Skeletal muscle satellite cell (primary cell): ENCODE data around the gene RNF121.

Experiments used
- H3K27me3 ChIP-seq: 2 replicates; pipeline ENCODE4 v1.7.0; 2013; ENCODE audit warnings: low read length; ENCODE audit not compliant: control insufficient read depth, insufficient read depth
- H3K36me3 ChIP-seq: 2 replicates; pipeline ENCODE4 v1.7.0; 2013; ENCODE audit warnings: mild to moderate bottlenecking, control low read depth, low read length; ENCODE audit not compliant: insufficient read depth
- H3K4me1 ChIP-seq: 2 replicates; pipeline ENCODE4 v1.7.0; 2013; ENCODE audit warnings: low read length; ENCODE audit not compliant: control insufficient read depth, insufficient read depth
- H3K4me2 ChIP-seq: 2 replicates; pipeline ENCODE4 v1.7.0; 2013; ENCODE audit warnings: mild to moderate bottlenecking, low read length
- H3K4me3 ChIP-seq: 2 replicates; pipeline ENCODE4 v1.7.0; 2013; ENCODE audit warnings: low read length
- H3K9ac ChIP-seq: 2 replicates; pipeline ENCODE4 v1.7.0; 2013; ENCODE audit warnings: mild to moderate bottlenecking, low read depth, low read length, moderate library complexity
- H3K9me3 ChIP-seq: replicated peaks from 2 replicates; pipeline ENCODE4 v1.7.0; 2013; ENCODE audit warnings: mild to moderate bottlenecking, control low read depth, low read length

Gene RNF121

DNA sequence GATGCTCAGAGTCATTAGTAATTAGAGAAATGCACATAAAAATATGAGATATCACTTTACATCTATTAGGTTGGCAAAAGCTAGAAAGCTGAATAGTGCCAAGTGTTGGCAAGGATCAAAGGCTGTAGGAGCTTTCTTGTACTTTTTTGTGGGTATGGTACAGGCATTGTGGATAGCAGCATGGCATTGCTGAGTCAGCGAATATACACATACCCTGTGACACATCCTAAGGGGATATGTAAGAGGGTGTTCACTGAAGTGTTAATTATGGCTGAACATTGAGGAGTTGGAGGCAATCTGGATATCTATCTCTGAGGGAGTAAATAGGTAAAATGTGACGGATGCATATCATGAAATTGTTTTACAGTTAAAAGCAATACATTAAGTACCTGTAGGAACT lies 42.8 kb downstream of the RNF121 start:
- no peak overlapping the region for H3K9ac ChIP-seq
- no peaks in the 10 kb centered on the region for H3K4me1 ChIP-seq
- H3K4me2 ChIP-seq: no peak overlapping the region
- no peaks in the 10 kb centered on the region for H3K9me3 ChIP-seq
- H3K27me3 ChIP-seq: no peaks in the 10 kb centered on the region
- H3K36me3 ChIP-seq: peaks cover 8% of the 10 kb centered on the region
- no peak overlapping the region for H3K4me3 ChIP-seq

DNA sequence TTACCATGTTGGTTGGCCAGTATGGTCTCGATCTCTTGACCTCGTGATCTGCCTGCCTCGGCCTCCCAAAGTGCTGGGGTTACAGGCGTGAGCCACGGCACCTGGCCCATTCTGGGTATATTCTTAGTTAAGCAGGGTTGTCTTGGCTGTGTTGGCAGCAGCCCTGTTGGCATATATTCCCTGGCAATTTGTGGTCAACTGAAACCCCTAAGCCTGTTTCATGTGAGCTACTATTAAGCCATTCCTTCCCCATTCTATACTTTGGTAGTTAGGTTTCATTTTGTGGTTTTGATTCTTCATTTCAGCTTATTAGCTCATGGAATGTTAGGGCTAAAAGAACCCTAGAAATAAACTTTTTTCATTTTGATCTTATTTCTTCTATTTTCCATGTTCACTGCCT lies 47.7 kb downstream of the RNF121 start:
- no peak overlapping the region for H3K9ac ChIP-seq
- no peaks in the 10 kb centered on the region for H3K4me1 ChIP-seq
- H3K9me3 ChIP-seq: no peaks in the 10 kb centered on the region
- H3K27me3 ChIP-seq: no peaks in the 10 kb centered on the region
- no peak overlapping the region for H3K4me3 ChIP-seq
- H3K4me2 ChIP-seq: no peak overlapping the region
- H3K36me3 ChIP-seq: peaks cover 10% of the 10 kb centered on the region

DNA sequence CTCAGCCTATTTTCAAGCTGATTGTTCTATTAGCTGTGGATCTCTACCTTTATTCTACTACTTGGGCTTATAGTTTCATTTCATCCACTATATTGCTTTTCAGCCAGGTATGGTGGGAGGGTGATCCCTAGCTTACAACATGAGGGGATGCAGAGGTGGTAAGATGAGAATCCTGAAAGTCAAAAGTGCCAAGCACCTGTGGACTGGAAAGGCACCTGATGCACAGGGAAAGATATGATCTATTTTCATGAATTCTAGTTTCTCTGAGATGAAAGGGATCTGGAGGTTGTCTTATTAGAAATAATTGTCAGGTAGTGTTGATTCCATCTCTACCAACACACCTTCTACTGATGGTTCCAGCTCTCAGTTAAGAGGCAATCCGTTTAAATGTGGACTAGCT lies 48.2 kb downstream of the RNF121 start:
- Histone ChIP-seq H3K4me1 (no peaks in the 10 kb centered on the region), H3K9ac (no peak overlapping the region), H3K9me3 (no peaks in the 10 kb centered on the region), H3K4me3 (no peak overlapping the region), H3K27me3 (no peaks in the 10 kb centered on the region), H3K36me3 (peaks cover 10% of the 10 kb centered on the region), H3K4me2 (no peak overlapping the region)

DNA sequence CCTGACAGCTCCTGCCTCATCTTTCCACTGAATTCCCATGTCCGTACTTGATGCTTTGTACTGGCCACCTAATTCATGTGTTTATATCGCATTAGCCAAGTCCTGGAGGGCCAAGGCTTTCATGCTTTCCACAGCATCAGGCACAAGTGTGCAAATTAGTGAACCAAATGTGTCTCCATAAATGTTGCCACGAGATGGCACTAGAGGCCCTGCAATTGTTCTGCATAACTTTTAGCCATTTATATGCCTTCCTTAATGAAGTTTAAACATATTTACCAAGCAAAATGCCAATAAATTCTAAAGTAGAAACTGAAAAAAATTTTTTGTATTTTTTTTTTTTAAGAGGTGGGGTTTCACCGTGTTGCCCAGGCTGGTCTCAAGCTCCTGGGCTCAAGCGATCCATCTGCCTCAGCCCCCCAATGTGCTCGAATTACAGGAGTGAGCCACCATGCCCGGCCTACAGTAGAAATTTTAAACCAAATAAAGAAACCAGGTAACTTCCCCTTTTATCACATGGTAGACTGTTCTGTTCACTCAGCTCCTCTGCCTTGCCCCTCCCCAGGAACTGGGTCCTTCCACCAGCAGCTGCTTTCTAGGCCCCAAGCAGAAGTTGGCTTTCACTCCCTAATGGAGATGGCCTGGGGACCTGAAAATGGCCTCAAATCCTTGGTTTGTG lies 49.0 kb downstream of the RNF121 start:
- Histone ChIP-seq H3K9me3 (no peaks in the 10 kb centered on the region), H3K4me3 (no peak overlapping the region), H3K27me3 (no peaks in the 10 kb centered on the region), H3K36me3 (peaks cover 14% of the 10 kb centered on the region), H3K4me1 (no peaks in the 10 kb centered on the region), H3K9ac (no peak overlapping the region), H3K4me2 (no peak overlapping the region)

DNA sequence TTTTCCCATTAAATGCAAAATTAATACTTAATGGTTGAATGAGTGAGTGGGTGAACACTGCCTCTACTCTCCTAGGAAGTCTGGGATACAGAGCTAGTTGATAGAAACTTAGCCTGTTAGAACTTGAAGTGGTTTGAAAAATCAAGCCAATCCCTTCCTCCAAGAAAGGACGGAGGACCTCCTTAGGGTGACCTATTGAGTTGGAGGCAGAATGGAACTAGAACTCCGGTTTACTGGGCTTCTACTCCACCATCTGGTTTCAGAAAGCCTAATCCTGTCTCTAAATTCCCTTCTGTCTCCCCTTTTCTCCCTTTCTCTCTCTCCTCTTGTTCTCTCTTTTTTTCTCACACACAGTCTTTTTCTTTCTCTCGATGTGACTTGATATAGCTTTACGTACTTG lies 50.2 kb downstream of the RNF121 start:
- no peak overlapping the region for H3K4me2 ChIP-seq
- no peaks in the 10 kb centered on the region for H3K27me3 ChIP-seq
- no peaks in the 10 kb centered on the region for H3K4me1 ChIP-seq
- no peak overlapping the region for H3K4me3 ChIP-seq
- peaks cover 21% of the 10 kb centered on the region for H3K36me3 ChIP-seq
- no peaks in the 10 kb centered on the region for H3K9me3 ChIP-seq
- no peak overlapping the region for H3K9ac ChIP-seq

DNA sequence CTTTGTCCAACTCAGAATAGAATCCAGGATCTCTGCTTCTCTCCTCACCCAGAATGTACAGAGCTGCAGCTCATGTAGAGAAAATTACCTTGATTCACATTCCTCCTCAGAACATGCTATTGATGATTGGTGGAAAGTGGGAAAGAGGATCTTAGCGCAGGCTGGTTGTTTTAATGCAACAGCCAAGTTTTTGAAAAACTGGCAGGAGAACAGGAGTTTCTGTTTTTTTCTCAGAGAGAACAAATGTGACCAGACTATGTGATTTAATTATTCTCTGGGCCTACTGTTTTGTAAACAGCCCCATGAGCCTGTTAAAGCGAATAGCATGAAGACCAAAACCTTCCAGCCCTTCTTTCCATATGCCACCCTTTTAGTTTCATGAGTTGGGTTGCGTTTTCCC lies 50.8 kb downstream of the RNF121 start:
- no peak overlapping the region for H3K4me3 ChIP-seq
- H3K9ac ChIP-seq: no peak overlapping the region
- H3K36me3 ChIP-seq: peaks cover 21% of the 10 kb centered on the region
- no peaks in the 10 kb centered on the region for H3K27me3 ChIP-seq
- no peak overlapping the region for H3K4me2 ChIP-seq
- H3K9me3 ChIP-seq: no peaks in the 10 kb centered on the region
- no peaks in the 10 kb centered on the region for H3K4me1 ChIP-seq

DNA sequence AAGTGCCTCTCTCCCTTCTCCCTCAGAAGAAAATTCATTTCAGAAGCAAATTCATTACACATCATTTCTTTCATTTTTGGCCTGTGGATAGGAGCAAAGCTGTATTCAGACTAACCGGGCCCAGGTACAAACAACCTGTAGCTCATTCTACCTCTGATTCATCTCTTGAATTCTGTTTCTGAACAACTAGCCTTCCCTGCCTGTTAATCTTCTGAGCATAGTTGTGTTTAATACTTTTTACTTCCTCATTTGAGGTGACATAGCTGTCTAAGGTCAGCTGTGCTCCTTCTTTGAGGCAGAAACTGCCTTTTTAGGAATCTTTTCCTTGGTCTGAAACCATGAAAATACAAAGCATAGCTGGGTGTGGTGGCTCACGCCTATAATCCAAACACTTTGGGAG lies 57.3 kb downstream of the RNF121 start:
- H3K9ac ChIP-seq: no peak overlapping the region
- H3K4me1 ChIP-seq: peaks cover 11% of the 10 kb centered on the region
- H3K4me3 ChIP-seq: no peak overlapping the region
- peaks cover 26% of the 10 kb centered on the region for H3K36me3 ChIP-seq
- H3K27me3 ChIP-seq: no peaks in the 10 kb centered on the region
- H3K9me3 ChIP-seq: no peaks in the 10 kb centered on the region
- H3K4me2 ChIP-seq: no peak overlapping the region

DNA sequence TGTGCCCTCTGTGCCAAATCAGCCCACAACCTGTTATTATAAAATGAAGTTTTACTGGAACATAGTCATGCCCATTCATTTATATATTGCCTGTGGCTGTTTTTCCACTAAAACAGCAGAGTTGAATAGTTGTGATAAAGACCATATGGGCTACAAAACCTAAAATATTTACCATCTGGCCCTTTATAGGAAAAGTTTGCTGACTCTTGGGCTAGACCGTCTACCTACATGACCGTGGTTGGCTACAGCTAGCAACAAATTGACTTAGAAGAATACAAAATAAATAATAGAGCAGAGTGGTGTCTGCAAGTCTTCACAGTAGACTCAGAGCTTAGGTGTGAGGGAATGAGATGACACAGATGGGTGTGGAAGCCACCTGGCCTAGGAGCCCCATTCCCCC lies 58.7 kb downstream of the RNF121 start:
- Histone ChIP-seq H3K4me2 (peak overlapping the region; percentile 38), H3K36me3 (peaks cover 25% of the 10 kb centered on the region), H3K27me3 (no peaks in the 10 kb centered on the region), H3K9me3 (no peaks in the 10 kb centered on the region), H3K9ac (no peak overlapping the region), H3K4me1 (peaks cover 11% of the 10 kb centered on the region), H3K4me3 (no peak overlapping the region)

DNA sequence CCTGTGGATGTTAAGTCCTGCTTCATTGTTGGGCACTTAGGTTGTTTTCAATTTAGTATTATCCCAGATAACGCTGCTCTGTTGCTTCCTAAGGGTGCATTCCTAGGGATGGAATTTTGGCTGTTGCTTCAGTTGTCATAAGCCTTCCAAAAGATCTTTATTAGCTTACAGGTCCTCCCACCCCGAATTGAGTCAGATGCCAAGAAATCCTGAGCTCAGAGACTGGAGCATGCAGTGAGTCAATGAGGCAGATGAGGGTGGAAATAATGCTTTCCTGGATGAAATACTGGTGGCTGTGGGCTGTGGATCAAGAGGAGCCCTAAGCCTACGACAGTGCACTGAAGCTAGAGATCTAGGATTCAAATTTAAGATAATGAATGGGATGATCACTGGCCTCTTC lies 59.2 kb downstream of the RNF121 start:
- Histone ChIP-seq H3K9me3 (no peaks in the 10 kb centered on the region), H3K4me1 (peaks cover 11% of the 10 kb centered on the region), H3K9ac (no peak overlapping the region), H3K4me3 (no peak overlapping the region), H3K36me3 (peaks cover 24% of the 10 kb centered on the region), H3K4me2 (peak overlapping the region; percentile 38), H3K27me3 (no peaks in the 10 kb centered on the region)

DNA sequence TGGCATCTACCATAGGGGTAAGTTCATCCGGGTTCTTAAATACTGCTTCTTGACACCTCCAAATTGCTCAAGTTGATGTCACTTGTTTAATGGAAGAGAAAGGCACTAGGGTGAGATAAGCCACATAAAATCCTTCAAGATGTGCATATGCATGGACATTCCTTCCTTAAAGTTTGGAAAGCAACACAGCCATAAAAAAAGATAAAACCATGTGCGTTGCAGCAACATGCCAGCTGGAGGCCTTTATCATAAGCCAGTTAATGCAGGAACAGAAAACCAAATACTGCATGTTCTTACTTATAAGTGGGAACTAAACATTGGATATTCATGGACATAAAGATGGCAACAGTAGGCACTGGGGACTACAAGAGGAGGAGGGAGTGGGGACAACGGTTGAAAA lies 61.9 kb downstream of the RNF121 start:
- Histone ChIP-seq H3K27me3 (no peaks in the 10 kb centered on the region), H3K4me1 (peaks cover 11% of the 10 kb centered on the region), H3K4me2 (no peak overlapping the region), H3K4me3 (no peak overlapping the region), H3K9me3 (no peaks in the 10 kb centered on the region), H3K36me3 (peaks cover 25% of the 10 kb centered on the region), H3K9ac (no peak overlapping the region)

DNA sequence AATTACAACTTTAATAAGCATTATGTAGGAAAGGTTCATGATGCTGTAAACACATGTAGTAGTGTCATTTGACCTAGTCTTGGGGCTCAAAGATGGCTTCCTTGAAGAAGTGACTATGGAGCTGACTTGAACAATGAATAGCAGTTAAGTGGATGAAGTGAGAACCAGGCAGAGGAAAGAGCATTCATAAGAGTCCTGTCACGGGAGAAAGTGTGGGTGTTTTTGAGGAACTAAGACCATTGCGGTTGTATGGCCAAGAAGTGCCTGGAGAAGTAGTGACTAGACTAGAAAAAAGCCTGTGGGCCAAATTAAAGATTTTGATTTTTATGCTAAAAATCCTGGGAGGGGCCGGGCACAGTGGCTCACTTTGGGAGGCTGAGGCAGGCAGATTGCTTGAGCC lies 62.6 kb downstream of the RNF121 start:
- H3K27me3 ChIP-seq: no peaks in the 10 kb centered on the region
- peaks cover 25% of the 10 kb centered on the region for H3K36me3 ChIP-seq
- H3K4me2 ChIP-seq: no peak overlapping the region
- H3K4me1 ChIP-seq: peaks cover 11% of the 10 kb centered on the region
- H3K4me3 ChIP-seq: no peak overlapping the region
- H3K9me3 ChIP-seq: no peaks in the 10 kb centered on the region
- no peak overlapping the region for H3K9ac ChIP-seq

DNA sequence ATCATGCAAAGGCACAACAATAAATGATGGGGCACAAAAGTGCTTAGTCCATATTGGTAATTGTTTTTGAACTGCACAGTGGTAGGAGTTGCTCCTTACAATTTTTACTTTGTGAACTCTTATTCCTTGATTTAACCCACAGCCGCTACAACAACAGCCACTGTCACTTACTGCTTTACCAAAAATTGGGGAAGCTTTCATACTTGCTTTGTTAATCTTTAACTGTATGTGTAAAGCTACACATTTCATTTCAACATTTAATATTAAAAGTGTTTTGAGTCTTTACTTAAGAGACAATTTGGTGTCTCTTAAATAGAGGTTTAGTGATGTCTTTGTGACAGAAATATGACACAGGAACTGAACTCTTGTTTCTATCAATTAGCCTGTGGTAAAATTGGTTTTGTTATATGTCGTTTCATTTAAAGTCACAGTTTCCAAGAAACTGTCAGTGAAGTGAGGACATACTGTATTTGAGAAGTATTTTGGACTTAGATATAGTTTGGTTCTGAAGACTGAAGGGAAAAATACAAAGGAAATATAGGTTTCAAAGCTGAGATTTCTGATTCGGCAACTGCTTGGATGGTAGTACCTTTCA lies 63.4 kb downstream of the RNF121 start:
- peaks cover 11% of the 10 kb centered on the region for H3K4me1 ChIP-seq
- peaks cover 24% of the 10 kb centered on the region for H3K36me3 ChIP-seq

More for the DNA sequence above, 63.4 kb downstream of the RNF121 start:
- no peak overlapping the region for H3K9ac ChIP-seq
- no peak overlapping the region for H3K4me3 ChIP-seq
- no peaks in the 10 kb centered on the region for H3K27me3 ChIP-seq
- no peak overlapping the region for H3K4me2 ChIP-seq
- H3K9me3 ChIP-seq: no peaks in the 10 kb centered on the region
